Activated CD4-positive, alpha-beta T cell treated with anti-CD3 and anti-CD28 coated beads, Interleukin-2, amount 50 U/mL, for 24 hours (primary cell): Measurements from ENCODE around the gene CTNNAL1.
"Not testable (repeated sequence)": the region's sequence is repeated elsewhere in the genome, so short reads cannot be mapped to it uniquely, and the experiment has no call there.

Experiments used
- DNase-seq, 2 donors: peaks; one replicate each; pipeline ENCODE4 v3.0.0-alpha.2; 2020; ENCODE audit warnings: low read depth in 1 of 2, low spot score in 1 of 2

The CTNNAL1 gene

DNA sequence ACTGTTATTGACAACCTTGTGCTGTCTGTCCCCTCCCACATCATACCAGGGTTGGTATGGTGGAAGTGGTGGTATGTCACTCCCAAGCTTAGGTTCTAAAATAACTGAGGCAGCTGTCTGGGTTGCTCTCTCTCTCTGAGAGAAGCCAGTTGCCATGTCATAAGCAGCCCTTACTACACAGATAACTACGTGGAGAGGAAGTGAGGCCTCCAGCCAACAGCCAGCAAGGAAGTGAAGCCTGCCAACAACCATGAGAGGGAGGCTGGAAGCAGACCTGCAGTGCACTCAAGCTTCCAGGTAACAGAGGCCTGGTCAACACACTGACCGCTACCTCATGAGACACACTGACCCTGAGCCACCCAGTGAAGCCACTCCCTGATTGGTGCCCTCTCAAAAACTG is 18.6 kb downstream of the CTNNAL1 start:
- no peak for DNase-seq

DNA sequence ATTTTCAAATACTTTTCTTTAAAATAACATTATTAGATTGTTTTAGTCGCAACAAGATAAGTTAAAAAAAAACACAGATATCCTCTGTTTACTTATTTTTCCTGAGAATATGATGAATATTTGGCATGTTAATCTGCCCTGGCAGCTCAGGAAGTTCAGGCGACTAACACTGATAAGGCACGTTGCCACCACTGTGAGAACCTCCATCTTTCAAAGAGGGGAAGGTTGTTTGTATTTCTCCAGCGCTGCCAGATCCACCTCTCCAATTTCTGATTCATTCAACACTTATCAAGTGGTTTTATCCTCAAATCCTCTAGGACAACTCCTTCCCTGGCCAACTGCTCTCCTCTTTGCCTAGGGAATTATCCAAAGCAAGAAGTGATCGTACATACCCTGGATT is 21.8 kb downstream of the CTNNAL1 start:
- no peak for DNase-seq

DNA sequence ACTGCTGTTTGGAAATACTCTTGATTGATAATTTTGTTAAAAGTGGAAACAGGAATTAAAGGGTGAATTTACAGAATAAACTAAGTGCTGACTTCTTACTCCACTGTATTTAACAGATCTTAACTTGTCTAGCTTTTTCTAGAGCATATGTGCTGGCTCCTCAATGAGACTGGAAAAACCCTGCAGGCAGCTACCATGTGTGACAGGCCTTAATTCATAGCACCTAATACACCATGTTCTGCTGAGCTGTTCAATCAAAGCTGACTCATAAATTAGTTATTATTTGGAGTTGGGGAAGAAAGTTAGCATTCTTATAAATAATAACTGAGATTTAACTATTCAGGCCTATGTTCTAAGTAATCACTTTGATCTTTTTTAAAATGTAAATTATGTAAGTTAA is 29.4 kb downstream of the CTNNAL1 start:
- no peak for DNase-seq

DNA sequence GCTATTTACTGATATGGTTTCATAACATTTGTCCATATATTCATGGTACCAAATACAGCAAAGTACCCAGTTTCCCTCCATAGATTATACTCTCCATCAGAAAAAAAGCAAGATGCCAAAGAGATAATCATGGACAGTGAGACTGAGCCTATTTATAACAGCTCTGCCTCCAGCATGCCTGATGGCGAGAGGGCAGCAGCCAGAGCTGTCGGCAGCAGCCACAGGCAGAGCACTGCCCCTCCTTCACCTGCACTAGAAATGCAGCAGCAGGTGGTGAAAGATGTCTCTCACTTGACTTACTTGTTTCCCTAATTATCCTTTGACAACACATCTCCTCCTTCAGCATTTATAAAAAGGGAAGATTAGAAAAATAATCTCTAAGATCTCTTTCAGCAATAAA is 32.4 kb downstream of the CTNNAL1 start:
- no peak for DNase-seq

DNA sequence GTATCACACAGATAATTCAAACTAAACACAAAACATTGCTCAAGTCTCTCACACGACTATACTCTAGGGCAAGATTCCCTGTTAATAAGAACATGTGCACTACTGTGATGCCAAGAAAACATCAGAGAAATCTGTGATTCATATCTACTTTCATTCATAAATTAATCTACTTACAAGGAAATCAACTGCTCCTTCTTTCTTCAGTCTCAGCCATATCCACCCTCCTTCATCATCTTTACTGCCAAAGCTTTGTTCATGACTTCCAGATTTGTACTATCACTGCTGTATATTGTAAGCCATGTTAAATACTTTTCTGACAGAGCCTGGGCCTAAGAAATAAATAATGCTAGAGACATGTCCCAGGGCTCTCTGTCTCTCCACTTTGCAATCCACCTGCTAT is 35.1 kb downstream of the CTNNAL1 start:
- DNase-seq, result no peak

DNA sequence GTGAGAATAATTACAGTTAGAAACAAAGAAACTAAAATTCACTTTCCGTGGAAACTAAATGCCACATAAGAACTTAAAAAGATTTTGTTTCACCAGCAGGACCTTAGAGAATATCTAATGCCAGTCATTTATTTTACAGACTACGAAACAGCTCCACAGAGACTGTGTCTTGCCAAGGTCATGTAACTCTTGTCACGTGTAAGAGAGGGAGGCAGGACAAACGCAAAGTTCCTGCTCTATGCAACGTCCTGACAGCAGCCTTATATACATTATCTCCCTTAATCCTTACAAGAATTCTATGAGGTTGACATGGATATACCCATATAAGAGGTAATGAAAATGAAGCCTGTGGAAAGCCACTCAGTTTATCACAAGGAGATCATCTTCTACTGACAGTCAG is 39.4 kb downstream of the CTNNAL1 start:
- no peak for DNase-seq

DNA sequence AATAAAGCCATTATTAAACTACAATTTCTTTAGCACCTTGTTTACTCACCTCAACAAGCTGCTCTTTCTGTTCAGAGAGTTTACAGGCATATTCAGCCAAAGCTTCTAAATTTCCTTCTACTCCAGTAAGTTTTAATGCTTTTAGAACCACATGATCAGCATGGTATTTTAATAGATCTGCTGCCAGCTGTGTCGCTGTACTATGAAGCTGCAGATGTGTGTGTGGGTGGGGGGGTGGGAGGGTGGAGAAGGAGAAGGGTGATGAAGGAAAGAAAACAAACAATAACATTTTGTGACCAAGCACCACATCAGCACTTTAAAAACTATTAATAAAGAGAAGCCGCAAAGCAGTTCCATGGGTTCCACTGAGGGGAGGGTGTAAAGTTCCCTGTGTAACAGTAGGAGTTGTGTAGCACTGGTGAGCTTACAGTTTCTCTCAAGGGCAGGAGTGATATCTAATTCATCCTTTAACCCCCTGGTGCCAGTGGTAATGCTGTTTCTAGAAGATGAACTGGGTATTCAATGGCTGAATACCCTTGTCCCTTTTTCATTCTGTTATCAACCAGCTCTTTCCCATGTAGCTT is 40.6 kb downstream of the CTNNAL1 start:
- no peak for DNase-seq

DNA sequence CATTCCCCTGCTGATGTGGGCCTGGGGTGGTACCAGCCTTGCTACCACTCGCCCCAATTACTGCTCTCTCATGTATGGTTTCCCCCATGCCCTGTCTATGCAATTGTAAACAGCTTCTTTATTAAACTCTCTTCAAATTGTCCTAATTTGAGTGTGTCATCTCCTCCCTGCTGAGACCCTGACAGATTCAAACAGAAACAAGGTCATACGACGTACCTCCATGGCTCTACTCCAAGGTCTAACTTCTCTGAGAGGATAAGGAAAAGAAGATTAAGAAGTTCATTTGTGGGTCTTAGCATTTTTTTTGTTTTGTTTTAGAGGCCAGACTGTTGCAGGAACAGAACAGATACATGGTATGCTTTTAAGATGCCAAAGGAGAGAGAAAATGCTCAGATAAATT is 41.1 kb downstream of the CTNNAL1 start:
- no peak for DNase-seq

DNA sequence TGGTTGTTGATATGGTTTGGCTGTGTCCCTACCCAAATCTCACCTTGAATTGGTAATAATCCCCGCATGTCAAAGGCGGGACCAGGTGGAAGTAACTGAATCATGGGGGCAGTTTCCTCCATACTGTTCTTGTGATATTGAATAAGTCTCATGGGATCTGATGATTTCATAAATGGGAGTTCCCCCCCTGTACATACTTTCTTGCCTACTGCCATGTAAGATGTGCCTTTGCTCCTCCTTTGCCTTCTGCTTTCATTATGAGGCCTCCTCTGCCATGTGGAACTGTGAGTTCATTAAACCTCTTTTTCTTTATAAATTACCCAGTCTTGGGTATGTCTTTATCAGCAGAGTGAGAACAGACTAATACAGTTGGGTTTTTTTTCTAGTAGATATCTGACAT is 41.9 kb downstream of the CTNNAL1 start:
- not testable (repeated sequence) for DNase-seq

DNA sequence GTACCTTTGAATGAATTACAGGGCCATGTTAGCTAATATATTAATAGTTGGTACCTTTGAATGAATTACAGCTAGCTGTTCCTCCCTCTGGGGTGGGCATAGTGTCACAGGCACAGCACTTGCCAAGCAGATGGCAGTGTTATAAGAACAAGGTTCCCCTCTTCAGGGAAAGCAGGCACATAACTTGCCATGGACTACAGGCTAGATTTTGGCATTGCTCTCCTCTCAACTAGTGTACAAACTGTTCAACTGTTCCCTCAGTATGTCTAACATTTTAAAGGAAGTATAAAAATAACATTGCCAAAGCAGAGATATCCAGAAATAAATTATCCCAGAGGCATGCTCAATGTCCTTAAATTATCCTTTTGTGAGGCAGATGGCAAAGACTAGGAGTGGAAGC is 45.4 kb downstream of the CTNNAL1 start:
- no peak for DNase-seq

DNA sequence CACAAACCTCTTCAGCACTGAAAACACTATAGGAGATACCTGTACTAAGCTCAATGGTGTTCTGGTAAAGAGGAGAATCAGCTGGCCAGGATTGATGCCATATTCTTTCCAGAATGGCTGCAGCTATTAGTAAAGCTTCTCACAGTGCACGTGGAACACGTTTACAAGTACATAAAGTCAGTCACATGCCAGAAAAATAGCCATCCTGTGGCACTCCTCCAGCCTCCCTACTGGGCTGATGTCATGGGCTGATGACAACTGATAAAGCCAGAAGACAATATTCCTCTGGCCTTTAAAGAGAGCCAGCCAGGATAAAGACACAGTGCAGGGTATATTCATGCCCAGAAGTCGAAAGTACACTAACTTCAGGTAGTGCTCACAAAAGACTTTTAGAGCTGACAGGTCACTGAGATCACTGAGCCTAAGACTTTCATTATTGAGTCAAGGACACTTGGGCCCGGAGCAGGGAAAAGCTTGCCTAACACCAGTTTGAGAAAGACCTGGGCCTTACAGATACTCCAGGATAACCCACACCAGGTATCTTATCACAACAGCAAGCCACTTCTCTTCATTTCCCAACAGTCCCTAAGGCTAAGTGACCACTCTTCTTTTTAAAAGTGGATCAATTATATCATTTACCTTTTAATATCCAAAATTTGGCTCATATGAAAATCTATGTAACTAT is 49.7 kb downstream of the CTNNAL1 start:
- DNase-seq, result no peak

DNA sequence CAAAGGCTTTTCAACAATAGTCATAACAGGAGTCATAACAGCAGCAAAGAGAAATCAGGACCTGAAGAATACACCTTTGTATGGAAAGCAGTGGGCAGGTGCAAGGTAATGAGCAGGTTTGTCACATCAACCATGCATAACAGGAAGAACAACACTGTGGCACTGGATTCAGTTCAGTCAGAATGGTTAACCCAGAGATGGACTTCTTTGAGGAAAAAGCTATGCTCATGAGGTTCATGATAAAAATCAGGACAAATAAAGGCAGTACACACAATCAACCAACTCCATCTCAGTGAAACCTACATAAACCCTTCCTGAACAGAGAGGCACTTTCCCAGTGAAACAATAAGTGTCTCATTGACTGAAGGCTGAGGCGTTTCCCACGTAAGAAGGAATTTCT is 52.1 kb downstream of the CTNNAL1 start:
- no peak for DNase-seq

DNA sequence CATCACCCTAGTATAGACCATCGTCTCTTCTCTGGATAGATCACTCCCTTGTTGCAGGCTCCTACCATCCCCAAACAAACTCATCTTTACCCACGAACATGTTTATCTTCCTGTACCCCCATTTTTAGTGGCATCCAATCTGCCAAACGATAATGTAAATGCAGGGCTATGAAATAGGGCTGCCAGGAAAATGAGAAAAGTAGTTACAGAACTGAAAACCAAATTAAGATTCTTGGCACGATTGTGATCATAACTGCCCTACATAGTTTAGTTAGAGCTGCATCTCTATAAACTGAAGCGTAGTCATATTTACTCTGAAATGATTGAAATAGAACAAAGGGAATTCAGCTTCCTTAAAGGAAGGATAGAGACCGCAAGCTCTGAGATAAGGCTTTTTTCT is 53.0 kb downstream of the CTNNAL1 start:
- no peak for DNase-seq

DNA sequence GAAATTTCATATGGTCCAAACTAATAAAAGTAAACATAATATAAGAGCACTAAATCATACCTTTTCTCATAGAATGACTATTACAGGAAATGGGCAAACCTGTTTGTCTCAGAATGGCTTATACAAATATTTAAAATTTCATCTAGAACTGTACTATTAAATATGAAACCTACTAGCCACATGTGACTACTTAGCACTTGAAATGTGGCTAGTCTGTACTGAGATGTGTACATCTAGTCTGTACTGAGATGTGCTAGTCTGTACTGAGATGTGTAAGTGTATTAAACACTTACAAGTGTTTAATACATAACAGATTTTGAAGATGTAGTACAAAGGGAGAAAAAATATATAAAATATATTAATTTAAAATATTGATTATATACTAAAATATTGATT is 56.7 kb downstream of the CTNNAL1 start:
- DNase-seq, result no peak

DNA sequence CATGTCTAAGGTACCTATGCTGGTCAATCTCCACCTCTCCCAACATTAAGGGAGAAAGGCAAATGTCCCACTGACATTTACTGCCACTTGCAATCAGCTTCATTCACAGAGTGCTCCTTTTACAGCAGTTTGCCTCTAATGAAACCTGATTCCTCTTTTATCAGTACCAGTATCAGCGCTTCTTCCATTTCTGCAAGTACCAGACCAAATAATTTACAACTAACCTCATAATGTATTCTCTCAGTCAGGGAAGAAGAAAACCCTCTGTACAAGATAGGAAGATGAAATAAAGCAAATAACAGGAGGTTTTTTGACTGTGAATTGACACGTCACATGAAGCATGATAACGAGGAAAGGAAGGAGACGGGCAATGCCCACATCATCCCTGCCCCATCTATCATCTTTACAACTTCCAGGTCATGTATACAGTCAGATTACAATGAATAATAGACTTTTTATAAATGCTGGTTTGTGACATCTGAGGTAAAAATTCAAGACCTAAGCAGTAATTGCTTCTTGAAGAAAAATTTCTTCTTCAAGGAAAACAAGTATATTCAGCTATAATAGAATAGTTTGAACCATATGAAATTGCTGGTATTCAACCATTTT is 57.2 kb downstream of the CTNNAL1 start:
- DNase-seq, result no peak

DNA sequence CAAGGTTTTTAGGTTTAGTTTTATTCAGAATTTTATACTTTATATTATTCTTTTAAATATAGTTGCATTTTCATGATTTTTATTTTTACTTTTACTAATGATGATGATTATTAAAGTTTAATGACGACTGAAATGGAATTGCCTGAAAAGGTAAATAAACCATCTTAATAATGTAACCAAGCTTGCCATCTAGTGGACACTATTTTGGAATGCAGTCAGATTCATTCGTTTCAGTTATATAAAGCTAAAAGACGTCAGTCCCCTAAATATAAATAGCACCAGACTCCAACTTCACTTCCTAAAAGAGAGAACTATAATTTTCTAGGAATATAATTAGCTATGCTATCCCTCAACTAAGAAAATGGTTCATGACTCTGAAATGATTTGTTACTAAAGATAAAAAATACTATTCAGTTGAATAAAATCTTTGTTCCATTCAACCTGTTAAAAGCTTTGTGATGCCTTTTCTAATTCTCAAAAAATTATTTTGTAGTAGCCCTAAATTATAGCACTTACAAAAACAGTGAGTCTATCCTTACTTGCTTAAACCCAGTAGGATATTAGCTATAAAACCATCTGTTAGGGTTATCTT is 59.2 kb downstream of the CTNNAL1 start:
- no peak for DNase-seq

DNA sequence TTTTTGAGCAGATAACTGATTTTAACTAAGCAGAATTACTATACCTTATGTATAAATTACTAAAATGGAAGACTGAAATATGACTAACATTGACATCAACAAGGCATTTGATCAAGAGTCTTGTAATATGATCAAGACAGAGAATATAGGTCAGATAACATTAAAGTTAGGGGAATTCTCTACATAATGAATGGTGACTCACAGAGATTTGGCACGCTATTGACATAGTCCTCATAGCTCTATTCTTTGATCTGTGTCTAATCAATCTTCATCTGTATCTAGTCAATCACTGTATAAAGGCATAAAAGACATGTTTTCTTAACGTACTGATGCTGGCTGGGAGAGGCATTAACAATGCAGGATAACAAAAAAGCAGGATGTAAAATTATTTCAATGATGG is 61.7 kb downstream of the CTNNAL1 start:
- DNase-seq, result no peak

DNA sequence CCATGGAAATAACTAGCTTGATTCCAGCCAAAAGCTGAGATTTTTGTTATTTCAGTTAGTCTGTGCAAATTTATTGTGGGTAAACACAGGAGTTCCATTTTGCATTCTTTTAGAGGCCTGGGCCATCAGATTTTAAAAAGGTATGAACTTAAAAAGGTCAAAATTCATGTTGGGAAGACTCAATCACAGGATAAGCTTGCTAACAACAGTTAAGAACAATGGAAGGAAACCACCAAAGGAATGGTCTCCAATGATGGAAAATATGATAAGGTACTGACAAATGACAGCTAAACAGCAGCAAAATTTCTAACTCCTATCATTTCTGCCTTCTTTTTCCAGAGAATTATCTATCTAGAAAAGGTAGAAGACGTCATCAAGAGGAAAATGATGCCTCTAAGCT is 63.1 kb downstream of the CTNNAL1 start:
- no peak for DNase-seq

DNA sequence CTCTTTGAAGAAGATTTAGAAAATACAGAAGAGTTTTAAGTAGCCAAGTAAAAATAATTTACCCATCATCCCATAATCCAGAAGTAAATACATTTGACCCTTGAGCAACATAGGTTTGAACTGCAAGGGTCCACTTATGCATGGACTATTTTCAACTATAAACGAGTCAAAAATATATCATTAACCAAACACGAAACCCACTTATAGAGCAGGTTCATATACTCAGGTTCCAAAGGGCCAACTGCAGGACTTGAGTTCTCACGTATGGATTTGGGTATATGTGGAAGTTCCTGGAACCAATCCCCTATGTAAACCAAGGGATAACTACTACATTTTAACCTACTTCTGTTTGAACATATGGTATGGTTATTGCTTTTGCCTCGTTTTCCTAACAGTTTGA is 73.3 kb downstream of the CTNNAL1 start:
- no peak for DNase-seq

DNA sequence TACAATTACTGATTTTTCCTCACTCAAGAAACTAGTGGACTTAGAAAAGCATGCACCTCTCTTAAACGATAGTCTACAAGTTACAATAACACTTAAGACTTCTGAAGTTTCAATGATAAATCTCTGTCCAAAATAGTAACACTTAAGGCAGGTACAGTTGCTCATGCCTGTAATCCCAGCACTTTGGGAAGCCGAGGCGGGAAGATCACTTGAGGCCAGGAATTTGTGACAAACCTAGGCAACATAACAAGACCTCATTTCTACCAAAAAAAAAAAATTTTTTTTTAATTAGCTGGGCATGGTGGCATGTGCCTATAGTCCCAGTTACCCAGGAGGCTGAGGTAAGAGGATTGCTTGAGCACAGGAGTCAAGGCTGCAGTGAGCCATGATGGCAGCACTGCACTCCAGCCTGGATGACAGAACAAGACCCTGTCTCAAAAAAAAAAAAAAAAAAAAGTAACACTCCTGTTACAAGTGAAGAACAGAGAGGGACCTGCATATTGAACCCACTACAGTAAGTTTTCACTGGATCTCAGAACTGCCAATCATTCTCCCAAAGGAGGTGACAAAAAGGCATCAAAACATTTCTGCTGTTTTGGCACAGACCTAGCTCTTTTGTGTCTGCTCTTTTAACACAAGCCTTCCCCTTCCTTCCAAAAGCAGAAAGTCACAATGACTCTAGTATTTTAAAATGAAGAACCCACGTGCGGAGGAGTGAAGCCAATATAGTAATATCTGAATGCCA is 75.6 kb downstream of the CTNNAL1 start:
- no peak for DNase-seq

DNA sequence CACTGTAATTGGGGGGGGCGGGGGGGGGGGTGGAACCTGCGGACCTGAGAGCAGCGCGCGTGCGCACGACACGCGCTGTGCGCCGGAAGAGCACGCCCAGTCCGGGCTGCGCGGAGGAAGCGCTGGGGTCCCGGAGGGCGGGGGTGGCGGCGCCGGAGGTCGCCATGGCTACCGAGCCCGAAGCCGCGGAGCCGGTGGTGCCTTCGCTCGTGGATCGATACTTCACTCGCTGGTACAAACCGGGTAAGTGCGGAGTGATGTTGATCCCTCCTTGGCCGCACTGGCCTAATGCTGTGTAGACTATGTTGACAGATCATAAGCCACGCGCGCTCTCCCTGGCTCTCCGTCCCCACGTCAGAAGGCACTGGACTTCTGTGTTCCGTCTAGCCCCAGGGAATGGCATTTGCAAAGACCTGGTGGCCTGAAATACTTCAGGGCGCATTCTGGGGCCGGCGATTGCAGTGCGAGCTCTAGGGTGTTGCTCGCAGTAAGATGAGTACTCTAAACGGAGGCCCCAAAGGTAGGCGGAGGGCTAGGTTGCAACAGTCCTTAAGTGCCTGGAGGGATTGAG is 78.9 kb downstream of the CTNNAL1 start, which contains the start of gene ABITRAM:
Gene ABITRAM, plus strand, starts transcription at position 78 of the 571 bp plus-strand sequence. Its CDS starts 87 bp downstream, at position 165.
- peak in 1 of 2 donors; percentile 64 for DNase-seq
